NB4 (cell line): ENCODE data around the gene C5orf63.

Experiments
- MYC ChIP-seq: IDR thresholded peaks from 2 replicates; pipeline ENCODE4 v1.6.1; 2011; ENCODE audit warnings: low read depth, low read length
- POLR2A ChIP-seq: IDR thresholded peaks from 2 replicates; pipeline ENCODE4 v1.6.1; 2011; ENCODE audit warnings: mild to moderate bottlenecking; ENCODE audit not compliant: insufficient read length; ENCODE audit errors: extremely low read depth
- TF ChIP-seq, protein P1 (sequence below): IDR thresholded peaks from one replicate; pipeline ENCODE4 v1.5.1; 2012; ENCODE audit warnings: low read depth, low read length
- TF ChIP-seq, protein P2 (sequence below): IDR thresholded peaks from 2 replicates; pipeline ENCODE4 v1.6.1; 2011; ENCODE audit warnings: low read depth, low read length

DNA sequence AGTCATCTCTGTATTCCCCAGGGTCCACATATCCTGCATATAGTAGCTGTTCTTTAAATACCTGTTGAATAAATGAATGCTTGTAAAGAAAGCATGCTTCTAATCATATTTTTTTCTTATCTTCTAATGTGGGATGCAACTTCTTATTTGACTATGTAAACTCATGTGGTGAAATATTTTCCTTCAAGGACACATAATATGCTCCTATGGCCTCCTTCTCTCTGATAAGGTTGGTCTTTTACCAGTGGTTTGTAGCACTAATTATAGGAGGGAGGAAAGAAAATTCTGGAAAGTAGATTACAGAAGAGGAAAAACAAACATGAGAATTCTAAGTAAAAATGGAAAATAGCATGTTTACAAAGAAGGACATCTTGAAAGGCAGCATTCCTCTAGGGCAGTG is 28.6 kb upstream of the C5orf63 start:
- TF ChIP-seq, protein P1, sequence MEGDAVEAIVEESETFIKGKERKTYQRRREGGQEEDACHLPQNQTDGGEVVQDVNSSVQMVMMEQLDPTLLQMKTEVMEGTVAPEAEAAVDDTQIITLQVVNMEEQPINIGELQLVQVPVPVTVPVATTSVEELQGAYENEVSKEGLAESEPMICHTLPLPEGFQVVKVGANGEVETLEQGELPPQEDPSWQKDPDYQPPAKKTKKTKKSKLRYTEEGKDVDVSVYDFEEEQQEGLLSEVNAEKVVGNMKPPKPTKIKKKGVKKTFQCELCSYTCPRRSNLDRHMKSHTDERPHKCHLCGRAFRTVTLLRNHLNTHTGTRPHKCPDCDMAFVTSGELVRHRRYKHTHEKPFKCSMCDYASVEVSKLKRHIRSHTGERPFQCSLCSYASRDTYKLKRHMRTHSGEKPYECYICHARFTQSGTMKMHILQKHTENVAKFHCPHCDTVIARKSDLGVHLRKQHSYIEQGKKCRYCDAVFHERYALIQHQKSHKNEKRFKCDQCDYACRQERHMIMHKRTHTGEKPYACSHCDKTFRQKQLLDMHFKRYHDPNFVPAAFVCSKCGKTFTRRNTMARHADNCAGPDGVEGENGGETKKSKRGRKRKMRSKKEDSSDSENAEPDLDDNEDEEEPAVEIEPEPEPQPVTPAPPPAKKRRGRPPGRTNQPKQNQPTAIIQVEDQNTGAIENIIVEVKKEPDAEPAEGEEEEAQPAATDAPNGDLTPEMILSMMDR, result no peak
- TF ChIP-seq MYC (no peak), POLR2A (no peak)
- TF ChIP-seq, protein P2, sequence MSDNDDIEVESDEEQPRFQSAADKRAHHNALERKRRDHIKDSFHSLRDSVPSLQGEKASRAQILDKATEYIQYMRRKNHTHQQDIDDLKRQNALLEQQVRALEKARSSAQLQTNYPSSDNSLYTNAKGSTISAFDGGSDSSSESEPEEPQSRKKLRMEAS, result no peak
